ENCODE results near the gene OR1M1.
"Not testable (repeated sequence)": the region's sequence is repeated elsewhere in the genome, so short reads cannot be mapped to it uniquely, and the experiment has no call there.

OR1M1 gene, protein sequence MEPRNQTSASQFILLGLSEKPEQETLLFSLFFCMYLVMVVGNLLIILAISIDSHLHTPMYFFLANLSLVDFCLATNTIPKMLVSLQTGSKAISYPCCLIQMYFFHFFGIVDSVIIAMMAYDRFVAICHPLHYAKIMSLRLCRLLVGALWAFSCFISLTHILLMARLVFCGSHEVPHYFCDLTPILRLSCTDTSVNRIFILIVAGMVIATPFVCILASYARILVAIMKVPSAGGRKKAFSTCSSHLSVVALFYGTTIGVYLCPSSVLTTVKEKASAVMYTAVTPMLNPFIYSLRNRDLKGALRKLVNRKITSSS

DNA sequence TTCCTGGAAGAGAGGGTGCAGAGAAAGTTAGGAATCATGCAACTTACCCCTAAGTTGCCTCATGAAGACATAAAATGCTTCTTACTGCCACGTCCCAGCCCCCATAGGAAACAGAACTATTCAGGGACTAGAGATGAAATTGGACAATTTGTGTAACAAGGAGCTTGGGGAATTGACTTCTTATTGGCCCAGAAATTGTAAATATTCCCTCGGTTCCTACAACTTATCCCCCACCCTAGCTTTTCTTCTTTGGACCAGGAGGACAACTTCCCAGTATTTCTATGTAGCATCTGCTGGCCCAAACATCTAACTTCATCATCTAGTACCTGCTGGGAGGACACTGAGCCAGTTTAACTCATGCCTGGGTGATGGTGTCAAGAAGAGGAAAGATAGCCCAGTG lies at the start of gene OR1M1:
Gene OR1M1, plus strand, starts transcription at position 301 of the 400 bp plus-strand sequence. CDS start 6,184 bp downstream, outside the sequence.
- no peak for DNase-seq

DNA sequence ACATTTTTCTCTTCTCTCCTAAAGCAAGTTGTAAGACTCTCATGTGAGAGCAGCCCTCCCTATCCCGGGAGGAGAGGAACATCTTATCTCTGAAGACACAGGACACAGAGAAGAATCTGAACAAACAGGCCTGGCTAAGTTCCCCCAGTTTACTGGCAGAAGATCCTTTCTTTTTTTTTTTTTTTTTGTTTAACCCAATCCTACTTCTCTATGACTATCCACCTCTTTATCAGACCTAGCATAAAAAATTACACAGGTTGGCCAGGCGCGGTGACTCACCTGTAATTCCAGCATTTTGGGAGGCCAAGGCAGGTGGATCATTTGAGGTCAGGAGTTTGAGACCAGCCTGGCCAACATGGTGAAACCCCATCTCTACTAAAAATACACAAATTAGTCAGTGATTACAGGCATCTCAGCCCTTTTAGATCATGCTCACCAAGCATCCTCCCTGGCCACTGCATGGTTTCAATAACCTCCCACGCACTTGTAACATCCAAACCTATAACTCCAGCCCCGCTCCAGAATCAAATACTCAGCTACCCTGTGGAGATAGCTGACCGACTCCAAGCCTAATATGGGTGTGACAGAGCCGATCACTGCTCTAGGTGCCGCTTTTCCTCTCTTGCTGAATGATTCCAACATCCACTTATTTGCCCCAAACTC lies 49.3 kb upstream of the OR1M1 start:
- DNase-seq = no peak

DNA sequence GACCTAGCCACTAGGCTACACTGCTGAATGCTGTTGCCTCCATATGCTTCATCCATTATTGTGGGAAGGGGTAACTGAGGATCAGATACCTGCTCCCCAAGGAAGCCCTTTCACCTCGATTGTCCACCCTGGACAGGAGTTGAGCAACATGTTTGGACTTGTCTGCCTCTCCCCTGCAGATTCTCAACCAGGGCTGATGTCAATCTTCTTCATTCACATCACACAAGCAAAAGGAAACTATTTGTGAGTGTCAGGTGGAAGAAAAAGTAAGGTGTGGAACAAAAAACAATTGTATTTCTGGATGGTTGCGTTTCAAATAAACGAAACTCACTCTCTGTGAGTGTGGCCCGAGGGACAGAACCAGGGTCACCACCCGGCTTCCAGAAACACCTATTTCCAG lies 47.1 kb upstream of the OR1M1 start:
- DNase-seq = no peak

DNA sequence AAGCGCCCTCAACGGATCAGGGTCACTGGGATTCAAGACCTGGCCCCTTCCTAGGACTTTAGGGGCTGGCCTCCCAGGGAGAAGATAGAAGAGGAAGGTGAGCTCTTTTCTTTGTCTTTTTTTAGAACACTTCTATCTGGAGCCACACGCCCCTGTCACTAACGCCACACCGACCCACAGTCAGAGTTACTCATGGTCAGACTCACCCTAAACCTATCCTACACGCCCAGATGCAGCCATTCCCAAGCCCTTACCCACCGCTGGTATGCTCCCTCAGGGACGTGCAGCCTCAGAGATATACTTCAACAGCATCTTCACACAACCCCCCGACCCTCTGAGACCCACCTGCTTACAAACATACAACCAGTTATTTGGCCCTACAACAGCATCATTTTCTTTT lies 46.7 kb upstream of the OR1M1 start:
- DNase-seq = no peak

DNA sequence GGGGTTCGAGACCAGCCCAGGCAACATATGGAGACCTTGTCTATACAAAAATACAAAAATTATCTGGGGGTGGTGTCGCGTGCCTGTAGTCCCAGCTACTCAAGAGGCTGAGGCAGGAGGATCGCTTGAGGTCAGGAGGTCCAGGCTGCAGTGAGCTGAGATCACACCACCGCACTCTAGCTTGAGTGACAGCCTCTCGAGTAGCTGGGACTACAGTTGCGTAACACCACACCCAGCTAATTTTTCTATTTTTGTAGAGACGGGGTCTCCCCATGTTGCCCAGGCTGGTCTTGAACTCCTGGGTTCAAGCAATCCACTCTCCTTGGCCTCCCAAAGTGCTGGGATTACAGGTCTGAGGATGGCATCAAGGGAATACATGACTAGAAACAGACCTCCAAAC lies 45.8 kb upstream of the OR1M1 start:
- DNase-seq = no peak

DNA sequence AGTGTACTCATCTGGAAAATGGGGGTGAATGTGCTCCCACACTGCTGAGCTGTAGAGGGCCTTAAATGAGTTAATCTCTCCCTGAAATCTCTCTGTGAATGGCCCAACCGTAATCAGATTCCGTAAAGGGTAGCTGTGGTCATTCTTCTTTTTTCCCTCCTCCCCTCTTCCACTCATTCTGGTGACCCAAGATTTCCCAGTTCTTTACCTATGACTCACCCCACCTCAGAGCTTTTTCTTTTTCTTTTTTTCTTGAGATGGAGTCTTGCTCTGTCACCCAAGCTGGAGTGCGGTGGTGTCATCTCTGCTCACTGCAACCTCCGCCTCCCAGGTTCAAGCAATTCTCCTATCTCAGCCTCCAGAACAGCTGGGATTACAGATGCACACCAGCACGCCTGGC lies 43.3 kb upstream of the OR1M1 start:
- DNase-seq = no peak

DNA sequence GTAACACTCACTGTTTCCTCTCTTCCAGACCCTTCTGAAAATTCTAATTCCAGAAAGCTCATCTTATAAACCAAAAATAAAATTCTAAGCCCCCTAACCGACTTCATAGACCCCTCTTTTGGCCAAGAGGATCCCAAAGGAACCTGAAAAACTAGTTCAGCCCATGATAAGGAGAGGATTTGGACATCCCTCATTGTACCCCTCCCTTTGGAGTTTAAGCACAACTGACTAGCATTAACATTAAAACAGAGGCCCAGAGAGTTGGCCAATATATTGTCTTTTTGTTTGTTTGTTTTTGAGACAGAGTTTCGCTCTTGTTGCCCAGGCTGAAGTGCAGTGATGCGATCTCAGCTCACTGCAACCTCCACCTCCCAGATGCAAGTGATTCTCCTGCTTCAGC lies 42.4 kb upstream of the OR1M1 start:
- no peak for DNase-seq

DNA sequence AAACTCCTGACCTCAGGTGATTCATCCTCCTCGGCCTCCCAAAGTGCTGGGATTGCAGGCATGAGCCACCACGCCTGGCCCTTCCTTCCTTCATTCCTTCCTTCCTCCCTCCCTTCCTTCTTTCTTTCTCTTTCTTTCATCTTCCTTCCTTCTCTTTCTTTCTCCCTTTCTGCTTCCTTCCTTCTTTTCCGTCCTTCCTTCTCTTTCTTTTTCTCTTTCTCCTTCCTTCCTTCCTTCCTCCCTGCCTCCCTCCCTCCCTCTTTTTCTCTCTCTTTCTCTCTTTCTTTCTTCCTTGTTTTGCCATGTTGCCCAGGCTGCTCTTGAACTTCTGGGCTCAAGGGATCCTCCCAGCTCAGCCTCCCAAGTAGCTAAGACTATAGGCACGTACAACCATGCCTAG lies 40.2 kb upstream of the OR1M1 start:
- no peak for DNase-seq

DNA sequence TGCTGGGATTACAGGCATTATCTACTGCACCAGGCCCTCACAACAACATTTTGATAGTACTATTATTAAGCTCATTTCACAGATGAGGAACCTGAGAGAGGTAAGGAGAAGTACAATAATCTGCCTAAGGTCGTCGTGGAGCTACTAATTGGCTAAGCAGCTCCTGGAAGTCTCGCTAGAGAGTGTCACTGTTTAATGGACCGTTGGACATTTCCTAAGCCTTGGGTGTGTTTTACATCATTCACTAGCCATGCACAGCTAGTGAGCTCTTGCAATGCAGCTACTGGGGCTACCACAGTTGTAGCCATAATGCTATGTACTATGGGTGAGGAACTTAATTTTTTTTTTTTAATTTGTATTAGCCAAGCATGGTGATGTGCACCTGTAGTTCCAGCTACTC lies 34.0 kb upstream of the OR1M1 start:
- no peak for DNase-seq

DNA sequence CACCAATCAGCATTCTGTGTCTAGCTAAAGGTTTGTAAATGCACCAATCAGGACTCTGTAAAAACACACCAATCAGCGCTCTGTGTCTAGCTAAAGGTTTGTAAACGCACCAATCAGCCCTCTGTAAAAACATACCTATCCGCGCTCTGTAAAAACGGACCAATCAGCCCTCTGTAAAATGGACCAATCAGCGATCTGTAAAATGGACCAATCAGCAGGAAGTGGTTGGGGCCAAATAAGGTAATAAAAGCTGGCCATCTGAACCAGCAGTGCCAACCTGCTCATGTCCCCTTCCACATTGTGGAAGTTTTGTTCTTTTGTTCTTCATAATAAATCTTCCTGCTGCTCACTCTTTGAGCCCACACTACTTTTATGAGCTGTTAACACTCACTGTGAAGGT lies 33.2 kb upstream of the OR1M1 start:
- DNase-seq = not testable (repeated sequence)

DNA sequence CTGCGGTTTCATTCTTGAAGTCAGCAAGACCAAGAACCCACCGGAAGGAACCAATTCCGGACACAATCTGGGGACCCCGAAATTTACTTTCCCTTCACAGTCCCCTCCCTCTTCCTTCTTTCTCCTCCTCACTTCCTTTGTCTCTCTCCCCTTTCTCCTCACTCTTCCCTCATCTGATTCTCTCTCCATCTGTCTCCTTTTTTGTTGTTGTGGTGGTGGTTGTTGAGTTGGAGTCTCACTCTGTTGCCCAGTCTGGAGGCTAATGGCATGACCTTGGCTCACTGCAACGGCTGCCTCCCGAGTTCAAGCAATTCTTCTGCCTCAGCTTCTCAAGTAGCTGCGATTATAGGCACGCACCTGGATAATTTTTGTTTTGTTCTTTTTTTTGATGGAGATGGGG lies 32.7 kb upstream of the OR1M1 start:
- DNase-seq = no peak

DNA sequence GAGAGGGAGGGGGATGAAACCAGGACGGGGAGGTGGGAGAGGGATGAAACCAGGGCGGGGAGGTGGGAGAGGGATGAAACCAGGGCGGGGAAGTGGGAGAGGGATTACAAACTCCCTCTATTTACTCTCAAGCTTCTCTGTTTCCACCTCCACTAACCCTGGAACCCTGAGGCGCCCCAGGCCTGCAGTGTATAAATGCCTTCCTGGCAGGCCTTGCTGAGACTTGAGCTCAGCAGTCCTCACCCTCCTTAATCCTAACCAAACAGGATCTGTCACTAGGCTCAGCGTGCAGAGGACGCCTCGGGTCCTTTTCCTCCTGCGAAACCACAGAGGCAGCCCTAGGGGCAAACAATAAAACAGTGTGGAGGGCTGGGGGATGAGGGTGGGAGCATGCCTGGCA lies 32.1 kb upstream of the OR1M1 start:
- no peak for DNase-seq

DNA sequence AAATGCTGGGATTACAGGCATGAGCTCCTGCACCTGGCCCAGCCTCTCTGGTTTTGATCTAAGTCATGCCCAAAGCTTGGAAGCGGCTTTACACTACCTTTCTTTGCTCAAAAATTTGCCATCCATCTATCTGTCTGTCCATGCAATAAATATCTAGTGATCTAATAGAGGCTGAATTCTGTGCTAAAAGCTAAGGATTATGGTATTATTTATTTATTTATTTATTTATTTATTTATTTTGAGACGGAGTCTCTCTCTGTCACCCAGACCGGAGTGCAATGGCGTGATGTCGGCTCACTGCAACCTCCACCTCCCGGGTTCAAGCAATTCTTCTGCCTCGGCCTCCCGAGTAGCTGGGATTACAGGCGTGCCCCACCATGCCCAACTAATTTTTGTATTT lies 30.7 kb upstream of the OR1M1 start:
- not testable (repeated sequence) for DNase-seq

DNA sequence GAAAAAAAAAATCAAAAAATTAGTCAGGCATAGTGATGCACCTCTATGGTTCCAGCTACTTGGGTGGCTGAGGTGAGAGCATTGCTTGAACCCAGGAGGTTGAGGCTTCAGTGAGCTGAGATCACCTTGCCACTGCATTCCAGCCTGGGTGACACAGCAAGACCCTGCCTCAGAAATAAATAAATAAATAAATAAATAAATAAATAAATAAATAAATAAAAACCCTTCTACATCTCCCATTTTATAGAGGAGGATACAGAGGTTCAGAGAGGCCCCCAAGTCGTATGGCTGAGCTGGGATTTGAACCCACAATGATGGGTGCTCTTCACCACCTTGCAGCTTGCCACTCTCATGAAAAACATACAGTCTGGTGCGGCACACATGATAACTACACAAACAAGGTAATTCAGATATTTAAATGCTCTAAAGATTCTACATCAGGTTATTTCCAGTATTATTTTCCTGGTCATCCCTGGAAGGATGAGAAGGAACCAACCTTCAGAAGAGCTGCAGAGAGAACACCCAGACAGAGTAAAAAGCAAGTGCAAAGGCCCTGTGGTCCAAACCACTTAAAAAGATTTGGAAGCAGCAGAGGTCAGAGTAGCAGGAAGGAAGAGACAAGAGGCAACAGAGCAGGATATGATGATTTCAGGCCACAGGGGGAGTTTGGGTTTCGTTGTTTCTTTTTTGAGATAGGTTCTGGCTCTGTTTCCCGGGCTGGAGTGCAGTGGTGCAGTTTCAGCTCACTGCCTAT lies 29.2 kb upstream of the OR1M1 start:
- DNase-seq = no peak

DNA sequence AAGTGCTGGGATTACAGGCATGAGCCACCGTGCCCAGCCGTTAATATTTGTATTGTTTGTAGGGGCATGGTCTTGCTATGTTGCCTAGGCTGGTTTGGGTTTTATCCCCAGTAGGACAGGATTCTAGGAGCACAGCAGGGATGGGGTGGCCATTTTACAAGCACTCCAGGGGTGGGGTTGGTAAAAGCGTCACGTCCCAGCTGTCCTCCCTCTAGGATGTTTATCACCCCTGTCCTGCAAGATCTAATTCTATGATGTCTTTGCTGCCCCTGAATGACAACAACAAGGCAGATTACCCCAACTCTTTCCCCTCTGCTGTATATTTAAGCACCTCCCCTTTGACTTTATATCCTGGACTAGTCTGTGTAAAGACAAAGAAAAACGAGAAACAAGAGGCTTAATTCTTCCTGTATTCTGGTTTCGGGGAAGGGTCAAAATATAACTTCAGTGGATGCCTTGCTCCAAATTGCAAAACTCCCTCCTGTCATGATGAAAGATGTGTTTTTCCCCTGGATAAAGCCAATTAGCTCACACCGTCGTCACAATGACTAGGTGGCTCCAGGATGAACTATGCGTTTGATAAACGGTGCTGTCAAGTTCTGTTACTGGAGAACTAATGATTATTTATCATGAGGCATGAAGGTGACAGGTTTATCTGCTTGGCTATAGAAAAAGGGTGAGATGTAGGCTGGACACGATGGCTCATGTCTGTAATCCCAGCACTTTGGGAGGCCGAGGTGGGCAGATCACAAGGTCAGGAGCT lies 27.8 kb upstream of the OR1M1 start:
- no peak for DNase-seq

DNA sequence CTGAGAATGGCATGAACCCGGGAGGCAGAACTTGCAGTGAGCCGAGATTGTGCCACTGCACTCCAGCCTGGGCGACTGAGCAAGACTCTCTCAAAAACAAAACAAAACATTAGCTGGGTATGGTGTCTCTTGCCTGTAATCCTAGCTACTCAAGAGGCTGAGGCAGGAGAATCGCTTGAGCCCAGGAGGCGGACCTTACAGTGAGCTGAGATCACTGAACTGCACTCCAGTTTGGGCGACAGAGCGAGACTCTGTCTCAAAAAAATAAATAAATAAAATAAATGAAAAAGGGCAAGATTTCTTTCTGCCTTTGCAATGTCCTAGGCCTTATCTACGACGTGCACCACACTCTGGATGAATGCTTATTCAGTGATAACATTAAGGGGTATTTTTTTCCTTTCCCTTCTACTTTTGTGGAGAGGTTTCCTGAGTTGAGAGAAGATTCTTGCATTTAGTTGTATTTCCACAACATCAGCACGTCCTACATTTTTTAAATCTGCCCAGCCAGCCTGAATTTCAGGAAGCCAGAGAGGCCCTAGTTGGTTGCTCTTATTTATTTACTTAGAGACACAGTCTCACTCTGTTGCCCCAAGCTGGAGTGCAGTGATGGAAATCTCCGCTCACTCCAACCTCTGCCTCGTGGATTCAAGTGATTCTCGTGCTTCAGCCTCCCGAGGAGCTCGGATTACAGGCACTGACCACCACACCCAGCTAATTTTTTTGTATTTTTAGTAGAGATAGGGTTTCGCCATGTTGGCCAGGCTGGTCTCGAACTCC lies 26.1 kb upstream of the OR1M1 start:
- DNase-seq = no peak

DNA sequence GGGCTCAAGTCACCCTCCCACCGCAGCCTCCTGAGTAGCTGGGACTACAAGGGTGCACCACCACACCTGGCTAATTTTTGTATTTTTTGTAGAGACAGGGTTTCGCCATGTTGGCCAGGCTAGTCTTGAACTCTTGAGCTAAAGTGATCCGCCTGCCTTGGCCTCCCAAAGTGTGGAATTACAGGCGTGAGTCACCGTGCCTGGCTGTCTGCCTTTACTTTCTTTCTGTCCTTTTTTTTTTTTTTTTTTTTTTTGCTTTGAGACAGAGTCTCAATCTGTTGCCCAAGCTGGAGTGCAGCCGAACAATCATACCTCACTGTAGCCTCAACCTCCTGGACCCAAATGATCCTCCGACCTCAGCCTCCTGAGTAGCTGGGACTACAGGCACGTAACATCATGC lies 25.0 kb upstream of the OR1M1 start:
- no peak for DNase-seq

DNA sequence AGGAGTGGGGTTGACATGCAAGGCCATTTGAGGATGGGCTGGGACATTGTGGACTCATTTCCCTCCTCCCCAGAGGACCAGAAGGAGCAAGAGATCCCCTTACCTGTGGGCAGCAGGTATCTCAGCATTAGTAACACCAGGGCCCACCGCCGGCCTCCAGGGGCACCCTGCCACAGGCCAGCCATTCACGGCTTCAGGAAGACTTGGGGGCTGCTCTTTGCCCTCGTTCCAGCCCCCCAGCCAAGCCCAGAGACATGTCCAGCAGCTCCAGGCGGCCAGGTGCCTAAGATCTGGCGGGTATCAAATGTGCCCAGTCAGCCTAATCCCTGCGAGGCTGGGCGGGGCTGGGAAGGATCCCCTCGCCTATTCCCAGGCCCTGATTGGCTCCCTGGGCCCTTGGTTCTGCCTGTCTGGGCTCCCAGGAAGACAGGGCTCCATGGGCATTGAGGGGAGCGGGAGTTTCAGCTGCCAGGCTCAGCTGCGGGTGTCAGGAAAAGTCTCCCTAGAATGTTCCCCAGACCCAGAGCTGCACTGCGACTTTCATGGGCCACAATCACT lies 21.3 kb upstream of the OR1M1 start:
- no peak for DNase-seq

DNA sequence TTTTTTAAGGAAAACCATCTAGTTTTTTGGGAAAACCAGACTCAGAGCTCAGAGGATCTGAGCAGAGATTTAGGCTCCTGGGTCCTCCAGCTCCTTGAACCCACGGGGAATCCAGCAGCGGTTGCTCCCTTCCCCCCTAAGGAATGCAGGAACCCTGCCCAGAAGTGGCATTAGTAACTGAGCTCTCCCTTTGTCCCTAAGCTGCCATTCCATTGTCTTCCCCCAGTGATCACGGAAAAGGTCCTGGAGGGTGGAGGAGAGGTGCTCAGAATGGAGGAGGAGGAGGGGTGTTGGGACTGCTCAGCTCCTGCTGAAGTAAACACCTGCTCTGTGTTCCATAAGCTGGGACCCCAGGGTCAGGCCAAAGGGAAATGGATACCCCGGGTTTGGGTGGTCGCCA lies 16.8 kb upstream of the OR1M1 start:
- DNase-seq = no peak

DNA sequence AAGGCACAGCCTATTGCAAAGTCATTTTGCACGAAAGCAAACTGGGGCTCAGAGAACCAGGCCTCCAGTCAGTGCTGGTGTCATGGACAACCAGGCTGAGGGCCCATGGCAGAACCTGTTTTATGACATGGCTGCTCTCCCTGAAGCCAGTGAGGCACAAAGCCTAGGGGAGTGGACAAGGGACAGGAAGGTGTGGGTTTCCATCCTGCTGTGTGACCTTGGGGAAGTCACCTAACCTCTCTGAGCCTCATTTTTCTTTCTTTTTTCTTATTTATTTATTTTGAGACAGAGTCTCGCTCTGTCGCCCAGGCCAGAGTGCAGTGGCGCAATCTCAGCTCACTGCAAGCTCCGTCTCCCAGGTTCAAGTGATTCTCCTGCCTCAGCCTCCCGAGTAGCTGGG lies 15.1 kb upstream of the OR1M1 start:
- DNase-seq = not testable (repeated sequence)

DNA sequence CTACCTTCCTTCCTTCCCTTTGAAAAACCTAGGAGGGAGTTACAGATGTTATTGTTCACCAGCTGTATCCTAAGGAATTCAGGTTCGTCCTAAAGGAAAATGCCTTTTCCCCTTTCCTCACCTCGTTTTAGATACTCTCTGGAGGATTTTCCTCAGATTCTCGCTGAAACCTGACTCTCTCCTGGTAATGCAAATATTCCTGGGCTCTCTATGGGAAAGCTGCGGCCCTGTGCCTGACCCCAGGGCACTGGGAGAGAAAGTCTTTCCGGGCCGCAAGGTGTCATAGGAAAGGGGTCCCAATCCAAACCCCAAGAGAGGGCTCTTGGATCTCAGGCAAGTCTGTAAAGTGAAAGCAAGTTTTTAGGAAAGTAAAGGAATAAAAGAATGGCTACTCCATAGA lies 13.1 kb upstream of the OR1M1 start:
- no peak for DNase-seq

Measured in DMS79 (cell line).